PC-9 (cell line): Measurements from ENCODE around the gene ACTR5. TPM values are rescaled to one million over a fixed set of nuclear protein-coding genes. Genes with fewer than 3 reads are reported as not detected.
A peak's percentile ranks its signal among the peaks of the same experiment; 100 is the strongest.

Source experiments
- BruUV-seq: library from RNA; stranded (reverse); fragments of 400-500 nt; replicated peaks from 2 replicates; lab custom pipeline; 2021; lab: Mats Ljungman, UMichigan
- CTCF ChIA-PET: fragments of 300-600 bp; sonication (Branson Sonifier 250); formaldehyde crosslinking; loops from one replicate; lab custom pipeline; 2022; ENCODE audit warnings: antibody characterized with exemption; lab: Charles Lee
- POLR2A ChIA-PET: fragments of 300-600 bp; sonication (Branson Sonifier 250); formaldehyde crosslinking; loops from one replicate; lab custom pipeline; 2022; ENCODE audit warnings: antibody characterized with exemption; ENCODE audit not compliant: unreplicated experiment; lab: Charles Lee
- DNase-seq, 2 experiments: peaks; one replicate each; pipeline versions ENCODE4 v3.0.0 to v3.0.0-alpha.2; 2015 to 2022; ENCODE audit warnings: mixed read lengths in 1 of 2
- H2AFZ ChIP-seq: fragments of 200-600 bp; sonication (generic); 2 replicates; pipeline ENCODE4 v1.8.1; 2017; ENCODE audit warnings: antibody characterized with exemption
- H3F3A ChIP-seq: fragments of 200-600 bp; sonication (generic); 2 replicates; pipeline ENCODE4 v1.8.1; 2017; ENCODE audit warnings: antibody characterized with exemption, mild to moderate bottlenecking, low read depth; ENCODE audit not compliant: insufficient read depth
- H3K27ac ChIP-seq: fragments of 200-600 bp; sonication (generic); 2 replicates; pipeline ENCODE4 v1.6.1; 2016; ENCODE audit warnings: mixed run types
- H3K27me3 ChIP-seq: fragments of 200-600 bp; sonication (generic); 2 replicates; pipeline ENCODE4 v1.6.1; 2016; ENCODE audit warnings: low read depth, mixed run types; ENCODE audit not compliant: insufficient read depth
- H3K36me3 ChIP-seq: fragments of 200-600 bp; sonication (generic); 2 replicates; pipeline ENCODE4 v1.6.1; 2016; ENCODE audit warnings: low read depth, mixed run types
- H3K4me1 ChIP-seq: fragments of 200-600 bp; sonication (generic); replicated peaks from 2 replicates; pipeline ENCODE4 v1.6.1; 2016; ENCODE audit warnings: mixed run types; ENCODE audit not compliant: insufficient read depth
- H3K4me2 ChIP-seq: fragments of 200-600 bp; sonication (generic); 2 replicates; pipeline ENCODE4 v1.6.1; 2017; ENCODE audit warnings: mixed run types
- H3K4me3 ChIP-seq: fragments of 200-600 bp; sonication (generic); 2 replicates; pipeline ENCODE4 v1.6.1; 2016; ENCODE audit warnings: mixed run types
- H3K79me2 ChIP-seq: fragments of 200-600 bp; sonication (generic); 2 replicates; pipeline ENCODE4 v1.6.1; 2017; ENCODE audit warnings: low read depth, mixed run types
- H3K9me2 ChIP-seq: fragments of 200-600 bp; sonication (generic); 2 replicates; pipeline ENCODE4 v1.8.1; 2017; ENCODE audit warnings: mild to moderate bottlenecking; ENCODE audit not compliant: insufficient read depth
- H3K9me3 ChIP-seq: fragments of 200-600 bp; sonication (generic); 2 replicates; pipeline ENCODE4 v1.8.1; 2016; ENCODE audit warnings: low read depth; ENCODE audit not compliant: insufficient read depth
- H4K20me1 ChIP-seq: fragments of 200-600 bp; sonication (generic); 2 replicates; pipeline ENCODE4 v1.8.1; 2017; ENCODE audit not compliant: insufficient read depth
- CTCF ChIP-seq: fragments of 200-600 bp; sonication (generic); conservative IDR thresholded peaks from 2 replicates; pipeline ENCODE4 v1.6.1; 2017; ENCODE audit warnings: mixed run types, antibody characterized with exemption, mild to moderate bottlenecking, moderate library complexity
- EZH2 ChIP-seq: fragments of 200-600 bp; sonication (generic); IDR thresholded peaks from 2 replicates; pipeline ENCODE4 v1.8.0; 2017; ENCODE audit warnings: antibody characterized with exemption, low read depth
- intact Hi-C: fragments of 100-400 bp; cut with micrococcal nuclease; formaldehyde crosslinking; loops from one replicate; pipeline ENCODE4 v1.10.0; 2022; ENCODE audit not compliant: unreplicated experiment
- total RNA-seq: library from RNA; stranded (reverse); gene quantifications from 2 replicates; pipeline ENCODE4 v1.2.3, GENCODE V29; 2021

The ACTR5 gene
- total RNA-seq, 1 experiment from 2014 or later: 7.8 TPM

GRCh38 chr20:38747495-38748096 is 664 bp upstream of the ACTR5 start:
- no TSS peak for BruUV-seq

GRCh38 chr20:38748861-38749149 is 545 bp downstream of the ACTR5 start:
- peak overlapping the region; percentile 96 for H3K4me2 ChIP-seq
- H3K9me3 ChIP-seq: no peaks in the 10 kb centered on the region
- peaks cover 10% of the 10 kb centered on the region; the same call in 1 of the 2 replicates for H3K79me2 ChIP-seq
- no peak for TF ChIP-seq EZH2
- TF ChIP-seq CTCF: no peak
- H3K36me3 ChIP-seq: no peaks in the 10 kb centered on the region
- intact Hi-C loops: loop anchor here (1.0 kb wide), 1 partner anchor 41 kb away; no protein-coding TSS in a partner anchor
- peaks cover 21% of the 10 kb centered on the region for H3K27me3 ChIP-seq
- peak; percentile 68 to 72 for DNase-seq
- no peaks in the 10 kb centered on the region for H3K9me2 ChIP-seq
- H3F3A ChIP-seq: no peaks in the 10 kb centered on the region; the same call in 1 of the 2 replicates
- H3K27ac ChIP-seq: no peak overlapping the region
- H3K4me1 ChIP-seq: peaks cover 13% of the 10 kb centered on the region; the same call in 1 of the 2 replicates
- peak overlapping the region; percentile 79 for H3K4me3 ChIP-seq
- POLR2A ChIA-PET: interaction anchor here (0.6 to 0.8 kb wide), 5 partner anchors 11 to 144 kb away, joined by 3 to 7 read pairs (median 4); no protein-coding TSS in a partner anchor
- H4K20me1 ChIP-seq: 0 out of 2 replicates have a peak, but pooled peaks cover 5% of the 10 kb centered on the region
- peak overlapping the region; percentile 96 for H2AFZ ChIP-seq
- CTCF ChIA-PET: interaction anchor here (0.6 kb wide), 1 partner anchor 29 kb away, joined by 4 read pairs; no protein-coding TSS in a partner anchor
- no TSS peak for BruUV-seq

More at GRCh38 chr20:38747495-38748096, 664 bp upstream of the ACTR5 start:
- Histone ChIP-seq H3K4me1 (peaks cover 13% of the 10 kb centered on the region; the same call in 1 of the 2 replicates), H3K4me3 (peak overlapping the region; percentile 79), H3K36me3 (no peaks in the 10 kb centered on the region), H3K27ac (no peak overlapping the region), H4K20me1 (0 out of 2 replicates have a peak, but pooled peaks cover 5% of the 10 kb centered on the region), H3K9me2 (no peaks in the 10 kb centered on the region), H3K79me2 (peaks cover 10% of the 10 kb centered on the region; the same call in 1 of the 2 replicates), H3K4me2 (peak overlapping the region; percentile 96), H3K9me3 (no peaks in the 10 kb centered on the region), H3K27me3 (peaks cover 30% of the 10 kb centered on the region), H3F3A (no peaks in the 10 kb centered on the region; the same call in 1 of the 2 replicates), H2AFZ (peak overlapping the region; percentile 87)
- intact Hi-C loops: loop anchor here (1.0 kb wide), 1 partner anchor 43 kb away; no protein-coding TSS in a partner anchor
- no peak for DNase-seq
- TF ChIP-seq CTCF (no peak), EZH2 (no peak)
- CTCF ChIA-PET: no interaction called here
- POLR2A ChIA-PET: interaction anchor here (0.6 to 0.8 kb wide), 2 partner anchors 19 to 127 kb away, joined by 6 to 7 read pairs; no protein-coding TSS in a partner anchor

GRCh38 chr20:38751360-38751976 is 3.2 kb downstream of the ACTR5 start:
- Histone ChIP-seq H3K36me3 (no peaks in the 10 kb centered on the region), H3K9me2 (no peaks in the 10 kb centered on the region), H3K27me3 (no peaks in the 10 kb centered on the region), H3K9me3 (no peaks in the 10 kb centered on the region), H3K4me2 (no peak overlapping the region), H3K27ac (no peak overlapping the region), H2AFZ (no peak overlapping the region), H3K79me2 (peaks cover 10% of the 10 kb centered on the region; the same call in 1 of the 2 replicates), H3F3A (no peaks in the 10 kb centered on the region; the same call in 1 of the 2 replicates), H3K4me3 (no peak overlapping the region), H4K20me1 (0 out of 2 replicates have a peak, but pooled peaks cover 5% of the 10 kb centered on the region), H3K4me1 (peaks cover 13% of the 10 kb centered on the region; the same call in 1 of the 2 replicates)
- BruUV-seq: no TSS peak
- peak; percentile 84 for TF ChIP-seq CTCF
- TF ChIP-seq EZH2: no peak
- intact Hi-C loops: loop anchor here (1.0 kb wide), 3 partner anchors 102 to 414 kb away; no protein-coding TSS in a partner anchor
- ChIA-PET CTCF (no interaction called here), POLR2A (no interaction called here)
- DNase-seq: peak in 1 of 2 experiments; percentile 41
